OCI-M1 (cell line): Measurements from ENCODE around the gene ERC2.
A peak's percentile ranks its signal among the peaks of the same experiment; 100 is the strongest.

Experiments used
- DNase-seq: peaks from one replicate; lab custom pipeline; 2025; lab: John Stamatoyannopoulos, UW

The ERC2 gene

DNA sequence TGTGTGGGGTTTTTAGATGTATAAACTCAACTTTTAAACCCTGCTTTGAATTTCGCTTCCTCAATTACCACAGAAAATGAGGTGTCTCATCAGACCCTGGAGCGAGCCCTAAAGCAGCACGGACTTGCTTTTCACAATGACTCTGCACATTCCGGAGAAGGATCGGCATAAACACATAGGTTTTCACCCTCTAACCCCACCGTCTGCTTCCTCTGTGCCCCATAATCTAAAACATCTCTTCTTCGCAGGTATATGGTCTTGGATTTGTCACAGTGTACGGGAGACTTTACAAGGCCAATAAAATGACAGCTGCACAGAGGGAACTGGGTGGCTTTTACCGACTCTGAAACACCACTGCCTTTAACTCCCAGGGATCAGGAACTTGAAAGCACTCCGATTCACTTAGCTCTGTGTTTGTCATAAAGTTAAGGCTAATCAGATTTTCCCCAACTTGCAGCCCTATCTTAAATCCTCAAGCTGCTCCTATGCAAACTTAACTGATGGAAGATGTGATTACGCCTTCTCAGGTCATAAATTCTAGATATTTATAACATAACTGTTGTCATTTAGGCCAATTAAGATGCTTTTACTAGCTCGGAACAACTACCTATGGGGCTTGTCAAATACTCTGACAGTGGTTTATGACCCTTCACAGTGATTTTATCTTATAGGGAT lies 847.8 kb downstream of the ERC2 start:
- DNase-seq: no peak

DNA sequence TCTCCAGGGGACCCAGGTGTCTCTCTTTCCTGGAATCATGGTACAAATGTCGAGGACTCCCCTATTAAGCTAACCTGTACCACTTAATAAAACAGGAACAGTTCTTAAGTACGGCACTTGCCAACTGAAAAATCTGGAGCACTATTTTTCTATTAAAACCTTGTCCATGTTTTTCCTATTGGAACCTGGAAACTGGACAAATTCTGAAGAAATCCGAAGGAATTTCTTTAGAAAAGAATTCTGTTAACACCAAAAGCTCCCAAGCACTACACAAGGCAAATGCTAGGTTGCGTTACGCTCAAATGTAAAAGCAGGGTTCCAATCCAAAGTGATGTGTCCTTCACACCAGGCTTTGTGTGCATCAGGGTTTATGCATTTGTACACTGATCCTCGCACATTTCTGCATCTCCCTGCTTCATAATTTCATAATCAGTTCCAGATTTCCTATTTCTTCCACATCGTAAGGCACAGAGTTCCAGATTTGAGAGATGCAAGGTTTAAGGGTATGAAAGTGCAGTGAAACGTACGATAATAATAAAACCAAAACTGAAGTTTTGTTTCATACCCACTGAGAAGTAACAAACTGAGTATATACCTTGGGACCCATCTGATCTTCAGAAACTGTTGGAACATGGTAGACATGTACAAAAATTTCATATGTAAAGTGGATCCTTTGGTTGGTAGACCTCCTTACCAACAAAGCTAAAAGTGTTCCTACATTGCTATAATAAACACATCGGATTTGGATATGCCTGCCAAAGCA lies 849.0 kb downstream of the ERC2 start:
- no peak for DNase-seq

DNA sequence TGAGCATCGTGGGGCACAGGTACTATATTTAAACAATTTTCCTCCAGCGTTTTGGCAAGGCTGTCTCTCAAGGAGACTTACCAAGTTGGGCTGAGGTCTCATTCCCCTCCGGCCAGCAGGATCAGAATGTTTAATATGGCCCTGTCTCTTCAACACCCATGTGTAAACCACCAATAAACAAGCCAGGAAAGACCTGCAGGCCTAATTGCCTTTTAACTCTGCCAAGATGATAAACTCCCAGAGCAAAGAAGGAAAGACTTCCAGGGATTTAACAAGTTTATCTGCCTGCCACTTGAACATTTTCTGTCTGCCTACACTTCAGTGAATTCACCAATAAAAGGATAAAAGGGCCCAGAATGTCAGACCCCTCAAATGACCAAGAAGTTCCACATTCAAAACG lies 850.9 kb downstream of the ERC2 start:
- DNase-seq: no peak

DNA sequence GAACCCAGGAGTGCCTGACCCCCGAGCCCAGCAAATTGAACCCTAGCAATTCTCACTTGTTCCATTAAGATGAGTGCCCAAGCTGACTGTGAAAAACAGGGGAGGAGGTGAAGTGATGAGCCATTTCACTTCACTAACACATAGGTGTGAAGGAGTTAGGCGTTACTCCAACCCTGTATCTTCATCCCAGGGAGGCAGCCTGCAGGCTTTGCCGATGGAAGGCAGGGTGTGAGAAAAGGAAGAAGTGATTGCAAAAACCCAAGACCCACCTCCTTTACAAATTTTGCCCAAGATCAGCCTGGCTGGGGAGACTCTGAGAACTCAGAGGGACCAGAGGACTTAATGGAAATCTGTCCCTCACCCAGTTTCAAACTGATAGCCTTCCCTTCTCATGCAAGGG lies 851.5 kb downstream of the ERC2 start:
- DNase-seq: no peak

DNA sequence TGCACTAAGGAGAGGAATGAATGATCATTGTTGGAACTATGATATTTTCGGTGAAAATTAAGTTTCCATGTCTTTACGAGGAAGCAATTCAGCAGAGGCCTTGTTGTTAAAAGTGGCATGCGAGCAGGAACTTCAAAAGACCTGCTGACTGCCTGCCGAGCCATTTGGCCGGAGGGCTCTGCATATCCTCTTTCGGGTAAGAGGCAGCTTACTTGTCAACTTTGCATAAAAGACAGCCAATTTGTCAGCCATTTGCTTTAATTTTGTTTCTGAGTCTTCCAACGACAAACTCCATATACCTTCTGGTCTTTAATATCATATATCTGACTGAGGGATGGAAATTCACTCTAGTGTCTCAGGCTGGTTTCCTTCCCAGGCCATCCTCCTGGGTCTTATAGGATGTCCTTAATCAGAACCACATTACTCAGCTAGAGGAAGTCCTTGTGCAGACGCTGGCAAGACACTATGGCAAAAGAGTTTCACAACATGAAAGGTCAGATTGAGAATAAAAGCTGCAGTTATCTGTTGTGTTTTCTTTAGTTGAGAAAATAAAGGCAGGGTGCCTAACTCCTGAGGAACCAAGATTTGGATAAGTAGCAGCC lies 852.5 kb downstream of the ERC2 start:
- no peak for DNase-seq

DNA sequence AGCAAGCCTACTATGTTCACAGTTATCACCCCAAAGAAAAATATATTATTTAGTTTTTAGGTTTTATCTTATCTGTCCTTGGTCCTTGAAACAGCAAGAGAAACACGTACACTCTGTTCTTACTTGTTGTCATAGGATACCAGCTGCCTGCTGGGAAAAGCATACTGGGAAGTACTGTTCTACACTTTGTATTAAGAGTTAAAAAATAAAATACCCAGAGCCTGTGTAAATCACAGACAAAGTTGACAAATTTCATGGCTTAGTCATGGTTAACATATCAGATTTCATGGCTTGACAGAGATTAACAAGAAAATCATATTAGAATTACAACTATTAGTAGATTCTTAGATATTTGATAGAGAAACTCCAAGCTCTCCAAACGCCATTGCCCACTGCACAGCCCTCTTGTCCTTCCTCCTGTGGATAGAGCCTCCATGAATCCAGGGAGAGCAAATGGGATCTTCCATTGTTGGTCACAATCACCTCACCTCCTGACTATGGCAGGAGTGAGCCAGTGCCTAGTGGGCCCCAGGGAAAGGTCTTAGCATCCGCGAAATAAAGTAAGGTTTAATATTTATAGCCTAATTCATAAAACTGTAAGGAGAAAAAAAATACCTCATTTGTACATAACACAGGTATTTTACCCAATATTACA lies 853.1 kb downstream of the ERC2 start:
- no peak for DNase-seq

DNA sequence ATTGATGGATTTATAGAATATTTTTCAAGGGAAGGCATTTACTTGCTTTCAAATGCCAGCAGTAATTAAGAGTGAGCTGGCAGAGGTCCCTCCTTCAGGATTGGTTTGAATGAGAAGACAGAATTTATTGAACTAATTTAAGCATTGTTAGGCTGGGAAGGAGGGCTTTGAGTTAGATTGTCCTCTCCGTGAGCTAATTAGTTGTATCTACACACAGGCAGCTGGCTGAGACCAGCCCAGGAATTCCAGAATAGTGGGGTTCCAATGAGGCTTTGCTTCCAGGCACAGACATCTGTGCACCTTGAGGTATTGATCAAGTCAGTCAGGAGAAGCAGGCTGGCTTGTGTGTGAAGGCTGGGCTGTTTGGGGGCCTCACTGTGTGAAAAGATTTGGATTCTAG lies 857.1 kb downstream of the ERC2 start:
- no peak for DNase-seq

DNA sequence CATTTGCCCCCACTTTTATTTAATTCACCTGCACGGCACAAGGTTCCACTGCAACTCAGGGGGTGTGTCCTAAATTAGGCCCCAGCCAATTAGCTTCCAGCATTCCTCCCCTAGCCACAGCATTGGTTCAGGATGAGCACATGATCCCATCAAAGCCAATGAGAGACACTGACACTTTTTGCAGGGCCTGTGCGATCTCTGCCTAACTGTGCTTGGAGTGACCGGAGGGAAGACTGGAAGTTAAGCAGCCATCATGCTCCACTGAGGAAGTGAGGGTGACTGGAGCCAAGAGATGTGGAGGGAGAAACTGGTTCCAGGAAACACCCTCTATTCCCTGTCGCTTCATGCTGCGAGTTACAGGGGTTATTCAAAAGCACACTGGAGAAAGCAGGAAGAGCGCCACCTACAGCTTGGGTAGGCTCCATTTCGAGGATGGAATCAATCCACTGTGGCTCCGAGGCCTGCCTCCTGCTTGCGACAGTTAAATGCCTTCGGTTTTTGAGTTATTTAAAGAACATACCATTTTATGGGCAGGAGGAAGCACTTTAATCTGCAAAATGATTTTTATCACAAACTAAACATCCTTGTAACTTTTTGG lies 858.9 kb downstream of the ERC2 start:
- no peak for DNase-seq

DNA sequence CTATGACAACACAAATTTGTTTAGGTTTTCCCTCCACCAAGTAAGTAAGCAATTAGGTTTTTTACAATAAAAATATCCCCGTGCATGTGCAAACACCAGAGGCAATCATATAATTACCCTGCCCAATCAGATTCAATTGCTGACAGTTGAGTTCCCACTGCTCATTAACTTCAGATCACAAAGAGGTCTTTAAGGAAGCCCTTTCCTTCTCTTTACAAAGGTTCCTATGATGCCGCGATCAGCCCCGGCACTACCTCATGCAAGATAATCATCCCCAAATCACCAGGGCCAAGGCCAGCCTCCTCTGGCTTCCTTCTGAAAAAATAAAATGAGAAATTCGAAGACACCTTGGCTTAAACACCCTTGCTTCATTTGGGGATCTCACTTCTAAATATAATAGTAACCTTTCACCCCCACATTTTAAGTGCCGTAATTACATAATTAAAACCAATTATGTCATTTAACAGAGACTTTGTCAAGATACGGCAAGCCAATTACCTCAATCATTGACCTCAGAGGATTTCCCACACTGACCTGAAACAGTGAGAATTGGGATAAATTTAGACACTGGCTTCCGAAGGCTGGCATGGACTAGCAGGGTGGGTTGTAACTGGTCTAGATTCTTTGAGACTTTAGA lies 859.8 kb downstream of the ERC2 start:
- DNase-seq: no peak

DNA sequence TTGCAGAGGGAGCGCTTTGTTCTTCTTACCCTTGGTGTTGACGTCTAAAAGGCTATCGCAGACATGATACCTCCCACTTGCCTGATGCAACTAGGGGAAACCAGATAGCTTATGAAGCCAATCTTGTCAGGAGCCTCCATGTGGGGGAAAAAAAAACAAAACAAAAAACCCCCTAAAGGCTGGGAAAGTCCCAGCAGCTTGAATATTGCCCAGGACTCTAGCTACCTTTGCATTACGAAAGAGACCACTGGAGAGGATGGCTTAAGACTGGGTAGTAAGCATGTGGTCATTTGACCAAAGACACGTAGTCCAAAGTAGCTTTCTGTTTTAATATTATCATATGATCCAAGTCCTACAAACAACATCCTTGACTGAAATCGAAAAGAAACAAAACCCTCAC lies 860.4 kb downstream of the ERC2 start:
- DNase-seq: peak; percentile 3

DNA sequence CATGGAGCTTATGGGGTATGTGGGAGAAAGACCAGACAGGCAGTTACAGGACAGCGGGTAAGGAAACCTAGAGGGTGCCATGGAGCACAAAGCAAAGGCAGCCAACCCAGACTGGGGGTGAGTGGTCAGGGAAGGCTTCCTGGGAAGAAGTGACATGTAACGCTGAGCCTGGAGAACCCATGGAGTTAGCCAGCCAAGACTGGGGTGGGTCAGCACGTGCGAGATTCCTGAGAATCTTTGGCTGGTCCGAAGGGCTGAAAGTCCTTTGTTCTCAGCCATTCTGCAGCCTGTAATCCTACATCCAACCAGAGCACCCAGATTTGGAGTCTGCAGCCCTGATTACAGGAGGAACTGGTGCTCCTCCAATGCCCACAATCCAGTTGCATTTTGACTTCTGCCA lies 861.1 kb downstream of the ERC2 start:
- DNase-seq: no peak

DNA sequence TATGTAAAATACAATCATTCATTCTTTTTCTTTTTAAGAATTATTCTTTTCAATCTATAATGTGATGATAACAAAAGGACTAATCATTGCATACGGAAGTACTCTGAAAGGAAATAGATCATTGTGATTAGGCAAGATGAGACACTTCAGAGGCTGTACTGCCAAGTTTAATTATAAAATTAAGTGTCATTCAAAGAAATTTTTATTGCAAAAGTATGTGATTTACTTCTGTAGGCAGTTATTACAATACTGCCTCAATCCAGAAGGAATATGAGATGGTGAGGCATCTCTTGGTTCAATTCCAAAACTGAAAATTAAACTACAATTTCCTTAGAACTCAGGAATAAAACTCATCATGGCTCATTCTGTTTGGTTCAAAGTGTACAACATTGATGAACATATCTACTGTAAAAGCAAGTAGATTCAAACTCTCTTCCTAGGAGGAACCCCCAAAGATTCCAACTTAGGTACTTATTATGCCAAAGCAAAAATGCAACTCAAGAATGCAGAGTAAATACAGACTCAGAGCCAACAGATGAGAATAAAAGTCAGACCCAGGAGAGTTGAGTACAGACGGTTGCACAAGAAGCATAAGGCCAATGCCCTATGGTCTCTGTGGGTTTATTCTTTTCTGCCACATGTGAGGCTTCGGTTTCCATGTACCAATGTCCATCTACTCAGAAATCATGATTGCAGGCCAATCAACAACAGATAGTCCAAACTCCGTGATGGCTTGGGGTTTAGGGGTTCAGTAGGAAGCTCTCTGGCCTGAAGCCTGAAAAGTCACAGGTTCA lies 862.6 kb downstream of the ERC2 start:
- no peak for DNase-seq

DNA sequence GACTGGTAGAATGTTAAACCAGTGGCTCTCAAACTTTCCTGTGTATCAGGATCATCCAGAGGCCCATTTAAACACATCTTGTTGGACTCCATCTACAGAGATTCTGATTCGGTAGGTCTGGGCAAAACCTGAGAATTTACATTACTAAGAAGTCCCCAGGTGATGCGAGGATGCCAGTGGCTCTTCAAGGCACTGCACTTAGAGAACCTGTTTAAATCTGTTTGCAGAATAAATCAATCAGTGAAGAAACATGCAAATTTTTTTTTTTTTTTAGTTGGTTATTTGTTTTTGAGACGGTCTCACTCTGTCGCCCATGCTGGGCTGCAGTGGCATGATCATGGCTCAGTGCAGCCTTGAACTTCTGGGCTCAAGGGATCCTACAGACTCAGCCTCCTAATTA lies 863.4 kb downstream of the ERC2 start:
- DNase-seq: no peak

DNA sequence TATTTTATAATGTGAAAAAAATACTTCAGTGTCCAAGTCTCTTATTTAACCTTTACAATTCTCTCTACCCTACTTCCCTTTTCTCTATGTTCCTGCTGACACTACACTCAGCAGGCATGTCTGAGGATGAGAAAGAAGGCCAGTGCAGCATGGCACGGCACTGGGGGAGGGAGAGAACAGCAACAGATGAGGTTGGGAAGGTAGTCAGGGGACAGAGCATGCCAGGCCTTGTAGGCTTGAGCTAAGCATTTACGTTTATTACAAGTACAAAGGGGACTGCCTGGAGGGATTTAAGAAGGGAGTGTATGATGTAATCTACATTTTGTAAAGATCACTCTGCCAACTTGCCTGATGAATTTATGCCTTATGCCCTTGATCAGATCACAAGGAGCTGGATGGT lies 863.9 kb downstream of the ERC2 start:
- DNase-seq: no peak

DNA sequence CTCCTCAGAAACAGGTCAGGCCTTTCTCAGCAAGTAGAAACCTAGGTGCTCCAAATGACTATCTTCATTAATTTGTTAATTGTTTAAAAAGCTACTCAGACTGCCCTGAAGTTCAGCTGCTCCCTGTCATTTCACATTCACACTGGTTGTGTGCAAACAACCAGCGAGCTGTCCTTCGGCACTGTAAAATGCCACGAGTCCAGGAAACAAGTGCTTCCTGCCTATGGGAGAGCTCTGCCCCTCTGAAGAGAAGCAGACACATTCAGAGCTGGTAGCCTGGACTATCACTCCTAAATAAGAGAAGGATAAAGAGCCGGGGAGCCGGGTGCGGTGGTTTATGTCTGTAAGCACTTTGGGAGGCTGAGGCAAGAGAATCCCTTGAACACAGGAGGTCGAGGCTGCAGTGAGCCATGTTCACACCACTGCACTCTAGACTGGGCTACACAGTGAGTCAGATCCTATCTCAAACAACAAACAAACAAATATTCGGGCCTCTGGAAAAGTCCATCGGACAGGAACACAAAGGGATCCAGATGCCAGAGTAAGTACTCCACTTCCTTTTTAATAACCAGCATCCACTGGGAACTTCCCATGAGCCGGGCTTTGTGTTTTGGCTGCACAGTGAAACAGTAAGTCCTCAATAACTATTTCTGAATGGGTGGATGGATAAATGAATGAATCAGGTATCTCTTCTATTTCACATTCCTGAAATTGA lies 866.7 kb downstream of the ERC2 start:
- DNase-seq: no peak

DNA sequence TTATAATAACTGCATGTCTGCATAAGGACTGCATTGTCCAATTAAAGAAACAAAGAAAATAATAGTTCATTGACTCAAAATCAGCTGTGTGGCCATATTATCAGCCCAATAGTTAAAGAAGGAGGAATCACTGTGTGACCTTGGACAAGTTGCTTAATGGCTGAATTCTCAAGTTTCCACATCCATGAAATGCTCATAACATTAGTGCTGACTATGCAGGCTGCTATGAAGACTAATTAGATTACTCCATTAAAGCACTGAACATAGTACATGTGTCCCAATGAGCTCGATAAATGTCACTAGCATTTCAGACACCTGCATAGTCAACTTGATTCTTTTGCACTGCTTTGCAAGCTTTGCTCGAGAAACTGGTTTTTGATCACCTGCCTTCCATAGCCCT lies 870.0 kb downstream of the ERC2 start:
- DNase-seq: no peak

DNA sequence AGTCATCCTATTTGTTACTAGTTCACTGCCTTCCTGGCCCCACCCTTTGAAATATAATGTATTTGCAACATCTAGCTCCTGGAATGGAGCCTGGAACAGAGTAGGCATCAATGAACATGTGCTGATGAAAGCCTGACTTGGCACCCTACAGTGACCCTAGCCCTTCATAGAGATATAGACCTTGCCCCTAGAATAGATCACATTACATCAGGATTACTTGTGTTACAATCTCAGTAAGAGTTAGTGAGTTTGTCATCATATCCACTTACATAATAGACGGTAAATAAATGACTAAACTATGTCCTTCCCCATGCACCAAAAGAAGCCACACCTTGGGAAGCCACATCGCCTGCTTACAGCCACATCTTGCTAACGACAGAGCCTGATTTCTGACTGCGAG lies 870.6 kb downstream of the ERC2 start:
- DNase-seq: no peak

DNA sequence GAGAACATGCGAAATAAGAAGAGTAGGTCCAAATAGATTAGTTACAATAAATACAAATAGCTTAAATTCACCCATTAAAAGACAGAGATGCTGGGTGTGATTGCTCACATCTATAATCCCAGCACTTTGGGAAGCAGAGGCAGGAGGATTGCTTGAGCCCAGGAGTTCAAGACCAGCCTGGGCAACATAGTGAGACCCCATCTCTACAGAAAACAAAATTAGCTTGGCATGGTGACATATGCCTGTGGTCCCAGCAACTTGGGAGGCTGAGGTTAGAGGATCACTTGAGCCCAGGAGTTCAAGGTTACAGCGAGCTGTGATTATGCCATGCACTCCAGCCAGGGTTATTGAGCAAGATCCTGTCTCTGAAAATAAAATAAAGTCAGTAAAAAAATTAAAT lies 872.1 kb downstream of the ERC2 start:
- no peak for DNase-seq

DNA sequence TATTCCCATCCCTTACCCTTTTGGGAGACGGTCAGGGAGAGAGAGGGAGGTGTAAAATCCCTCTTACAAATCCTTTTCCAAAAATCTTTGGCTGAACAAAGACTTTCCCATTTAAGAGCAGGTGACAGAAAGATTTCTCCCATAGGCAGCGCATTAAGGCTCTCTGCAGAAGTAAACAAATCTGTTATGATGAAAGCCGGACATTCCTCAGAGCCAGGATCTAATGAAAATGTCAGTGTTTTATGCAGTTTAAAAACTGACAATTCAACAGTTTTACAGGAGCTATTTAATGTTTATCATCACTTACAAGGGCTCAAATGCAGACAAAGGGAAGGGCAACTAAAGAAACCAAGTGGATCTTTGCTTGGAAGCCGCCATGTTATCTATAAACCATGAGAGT lies 872.8 kb downstream of the ERC2 start:
- no peak for DNase-seq

DNA sequence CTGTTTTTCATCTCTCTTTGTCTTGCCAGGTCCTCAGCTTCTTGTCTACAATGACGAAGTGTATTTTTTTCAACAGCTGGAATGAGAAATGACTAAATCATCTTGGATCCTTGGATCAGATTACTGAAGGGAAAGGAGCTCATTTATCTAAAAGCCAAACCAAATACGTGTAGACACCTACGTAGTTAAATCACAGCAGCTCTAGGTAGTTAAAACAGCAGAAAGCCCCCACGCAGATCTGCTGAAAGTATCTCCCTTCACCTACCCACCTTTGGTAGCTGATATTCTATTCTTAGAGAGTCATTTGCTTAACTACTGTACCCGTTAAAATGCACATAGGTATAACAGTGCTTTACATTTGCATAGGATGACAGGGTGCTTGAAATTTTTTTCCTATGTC lies 875.7 kb downstream of the ERC2 start:
- no peak for DNase-seq

DNA sequence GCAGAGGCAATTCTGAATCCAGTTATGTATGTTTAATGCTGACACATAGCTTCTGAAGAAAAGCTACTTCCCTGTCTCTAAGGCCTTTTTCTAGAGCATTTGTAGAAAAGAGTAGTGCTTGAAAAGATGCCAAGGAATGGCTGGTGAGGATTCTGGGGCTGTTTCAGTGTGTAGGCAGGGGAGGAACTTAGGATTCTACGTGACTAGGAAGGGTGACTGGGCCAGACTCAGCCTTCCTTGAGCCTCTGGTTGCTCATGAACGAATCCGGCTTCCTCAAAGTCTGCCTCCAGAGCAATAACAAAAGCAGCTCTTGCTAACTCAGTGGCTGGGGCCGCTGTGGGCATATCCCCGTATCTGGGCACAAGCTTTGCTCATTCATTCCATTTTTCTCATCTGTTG lies 876.4 kb downstream of the ERC2 start:
- no peak for DNase-seq
